Epithelial cell of esophagus (primary cell): Measurements from ENCODE around the gene FCHSD2.
A peak's percentile ranks its signal among the peaks of the same experiment; 100 is the strongest.

Source experiments
- DNase-seq: peaks from one replicate; pipeline ENCODE4 v3.0.0; 2010; ENCODE audit warnings: low read depth
- H3K4me3 ChIP-seq: 2 replicates; pipeline ENCODE4 v1.5.1; 2011; ENCODE audit warnings: mild to moderate bottlenecking, low read length, control low read depth
- CTCF ChIP-seq: IDR thresholded peaks from 2 replicates; pipeline ENCODE4 v1.5.1; 2011; ENCODE audit warnings: low read depth, mild to moderate bottlenecking, low read length, control low read depth, inconsistent platforms; ENCODE audit not compliant: insufficient read depth; ENCODE audit errors: missing control alignments

The FCHSD2 gene

GRCh38 chr11:72844356-72844755 lies 297.8 kb downstream of the FCHSD2 start:
- no peak overlapping the region for H3K4me3 ChIP-seq
- no peak for TF ChIP-seq CTCF
- DNase-seq: no peak

GRCh38 chr11:72842653-72843330 lies 299.3 kb downstream of the FCHSD2 start:
- no peak overlapping the region for H3K4me3 ChIP-seq
- TF ChIP-seq CTCF: no peak
- no peak for DNase-seq

GRCh38 chr11:72842126-72842525 lies 300.0 kb downstream of the FCHSD2 start:
- TF ChIP-seq CTCF: no peak
- no peak overlapping the region for H3K4me3 ChIP-seq
- DNase-seq: no peak

- no peak overlapping the region for H3K4me3 ChIP-seq
- TF ChIP-seq CTCF: no peak
- no peak for DNase-seq
Observed at GRCh38 chr11:72841397-72841796, 300.7 kb downstream of the FCHSD2 start.

- no peak for TF ChIP-seq CTCF
- H3K4me3 ChIP-seq: no peak overlapping the region
- peak; percentile 75 for DNase-seq
Observed at GRCh38 chr11:72840780-72841179, 301.3 kb downstream of the FCHSD2 start.

GRCh38 chr11:72838691-72839305 lies 303.3 kb downstream of the FCHSD2 start:
- H3K4me3 ChIP-seq: no peak overlapping the region
- DNase-seq: peak; percentile 91
- no peak for TF ChIP-seq CTCF

DNA sequence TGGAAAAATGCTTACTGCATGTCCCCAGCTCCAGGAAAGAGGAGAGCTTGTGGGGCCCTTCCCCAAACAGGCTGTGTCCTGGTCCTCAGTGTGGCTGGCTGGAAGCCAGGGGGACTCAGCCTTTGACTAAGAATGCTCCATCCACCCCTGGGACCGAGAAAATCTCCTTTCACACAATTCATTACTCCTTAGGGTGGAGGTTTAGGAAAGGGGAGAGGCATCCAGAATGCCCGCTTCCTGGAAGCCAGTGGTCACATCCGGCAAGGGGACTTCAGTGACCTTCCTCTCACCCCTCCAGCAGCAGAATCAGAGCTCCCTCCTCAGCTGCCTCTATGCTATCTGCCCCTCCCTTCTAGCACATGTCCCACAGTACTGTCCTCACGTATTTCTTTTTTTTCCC lies 306.0 kb downstream of the FCHSD2 start:
- TF ChIP-seq CTCF: no peak
- H3K4me3 ChIP-seq: no peak overlapping the region
- no peak for DNase-seq
